IPS-NIHi11 (cell line): Measurements from ENCODE around the gene TMEM170A.
"Not testable (repeated sequence)": the region's sequence is repeated elsewhere in the genome, so short reads cannot be mapped to it uniquely, and the experiment has no call there.

Experiments used
- DNase-seq: peaks from one replicate; pipeline ENCODE4 v3.0.0; 2012; ENCODE audit warnings: mixed read lengths, low spot score

Gene TMEM170A

DNA sequence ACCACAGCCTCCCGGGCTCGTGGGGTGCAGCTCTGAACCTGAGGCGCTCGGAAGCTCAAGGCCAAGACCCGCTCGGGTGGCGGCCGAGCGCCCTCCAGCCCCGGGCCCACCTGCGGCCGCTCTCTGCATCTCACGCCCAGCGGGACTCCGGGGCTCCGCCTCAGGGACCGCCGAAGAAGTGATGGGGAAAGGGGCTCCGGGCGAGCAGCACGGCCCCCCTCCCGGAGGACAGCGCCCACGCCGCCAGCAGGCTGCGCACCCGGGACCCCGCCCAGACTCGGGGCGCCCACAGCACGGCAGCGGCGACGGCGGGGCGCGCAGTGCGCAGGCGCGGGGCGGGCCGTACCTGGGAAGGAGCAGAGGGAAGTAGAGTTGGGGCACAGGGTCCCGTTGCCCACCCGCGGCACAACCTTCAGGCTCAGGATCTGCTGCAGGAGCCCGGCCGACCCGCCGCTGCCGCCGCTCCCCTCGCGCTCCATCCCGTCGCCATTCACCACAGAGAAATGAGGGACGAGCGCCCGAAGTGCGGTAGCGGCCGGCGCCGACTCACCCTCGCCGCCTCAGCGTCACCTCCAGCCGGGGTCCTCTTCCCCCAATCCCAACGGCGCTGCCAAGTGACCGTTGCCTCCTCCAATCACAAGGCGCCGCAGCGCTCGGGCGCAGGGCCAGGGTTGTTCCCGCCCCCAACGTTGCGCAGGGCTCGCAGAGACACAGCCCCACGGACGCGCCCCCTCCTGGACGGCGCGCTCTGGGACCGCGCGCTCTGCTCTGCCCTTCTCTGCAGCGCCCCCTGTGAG lies at the start of gene TMEM170A:
Gene TMEM170A (minus strand): TSS at position 568 of the 797 bp plus-strand sequence. CDS start 89 bp downstream, at position 479.
- DNase-seq: peak; percentile 97

DNA sequence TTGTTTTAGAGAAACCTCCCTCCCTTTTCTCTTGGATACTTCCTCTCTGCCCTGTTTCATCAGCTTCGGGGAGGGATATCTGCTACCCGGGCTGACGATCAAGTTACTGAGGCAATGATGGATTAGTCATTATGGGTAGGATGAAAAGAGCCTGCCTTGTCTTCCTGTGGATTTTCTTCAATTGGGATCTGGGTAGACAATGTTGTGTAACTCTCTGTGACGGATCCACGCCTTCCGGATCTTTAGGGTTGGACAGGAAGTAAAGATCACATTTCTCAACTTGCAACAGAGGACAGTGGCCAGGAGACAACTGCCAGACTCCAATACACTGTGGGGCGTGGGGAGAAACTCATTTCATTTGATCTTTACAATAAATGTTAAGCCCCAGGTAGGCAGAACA lies 42.1 kb upstream of the TMEM170A start:
- no peak for DNase-seq

- DNase-seq: no peak
Measured at GRCh38 chr16:75506107-75506506, 41.6 kb upstream of the TMEM170A start.

DNA sequence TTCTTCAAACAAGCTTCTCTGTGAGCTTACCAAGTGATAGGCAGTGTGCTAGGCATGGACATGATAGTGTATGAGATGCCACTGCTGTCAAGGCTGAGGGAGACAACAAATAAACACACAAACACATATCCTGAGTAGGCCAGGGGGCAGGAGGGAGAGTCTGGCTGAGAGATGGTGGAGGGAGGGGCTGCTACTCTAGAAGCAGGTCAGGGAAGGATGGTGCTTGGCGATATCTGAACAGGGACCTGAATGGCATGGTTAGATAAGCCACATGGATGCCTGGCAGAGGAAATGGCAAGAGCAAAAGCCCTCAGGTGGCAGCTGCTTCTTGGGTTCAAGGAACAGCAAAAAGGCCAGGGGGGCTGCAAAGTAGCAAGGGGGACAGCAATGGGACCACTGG lies 39.3 kb upstream of the TMEM170A start:
- DNase-seq: no peak

DNA sequence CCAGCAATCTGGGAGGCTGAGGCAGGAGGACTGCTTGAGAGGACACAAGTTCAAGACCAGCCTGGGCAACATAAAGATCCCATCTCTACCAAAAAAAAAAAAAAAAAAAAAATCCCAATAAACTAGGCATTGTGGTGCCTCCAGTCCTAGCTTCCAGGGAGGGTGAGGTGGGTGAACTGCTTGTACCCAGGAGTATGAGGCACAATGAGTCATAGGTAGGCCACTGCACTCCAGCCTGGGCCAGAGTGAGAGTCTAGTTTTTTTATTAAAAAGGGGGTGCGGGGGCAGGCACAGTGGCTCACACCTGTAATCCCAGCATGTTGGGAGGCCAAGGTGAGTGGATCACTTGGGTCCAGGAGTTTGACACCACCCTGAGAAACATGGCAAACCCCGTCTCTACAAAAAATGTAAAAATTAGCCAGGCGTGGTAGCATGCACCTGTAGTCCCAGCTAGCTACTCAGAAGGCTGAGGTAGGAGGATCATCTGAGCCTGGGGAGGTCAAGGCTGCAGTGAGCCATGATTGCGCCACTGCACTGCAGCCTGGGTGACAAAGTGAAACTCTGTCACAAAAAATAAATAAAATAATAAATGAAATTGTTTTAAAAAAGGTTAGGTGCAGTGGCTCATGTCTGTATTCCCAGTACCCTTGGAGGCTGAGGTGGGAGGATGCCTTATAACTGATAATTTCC lies 38.6 kb upstream of the TMEM170A start:
- no peak for DNase-seq

DNA sequence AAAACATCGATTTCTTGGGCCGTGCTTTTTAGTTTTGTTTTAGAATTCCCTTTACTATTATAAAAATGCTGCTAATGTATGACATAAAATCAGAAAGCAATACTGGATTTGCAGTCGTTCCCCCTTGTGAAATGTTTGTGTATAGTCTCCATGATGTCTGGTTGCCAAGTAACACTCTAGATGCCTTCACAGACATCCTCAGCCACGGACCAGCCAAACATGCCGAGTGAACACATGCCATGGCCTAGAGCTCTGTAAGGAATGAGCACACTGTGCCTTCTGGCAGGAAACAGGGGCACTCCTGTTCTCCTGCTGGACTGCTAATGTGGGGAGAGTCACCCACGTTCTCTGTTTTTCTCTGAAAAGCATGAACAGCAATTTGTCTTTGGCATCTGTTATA lies 37.3 kb upstream of the TMEM170A start:
- DNase-seq: not testable (repeated sequence)

- no peak for DNase-seq
Measured at GRCh38 chr16:75501359-75501758, 36.9 kb upstream of the TMEM170A start.

DNA sequence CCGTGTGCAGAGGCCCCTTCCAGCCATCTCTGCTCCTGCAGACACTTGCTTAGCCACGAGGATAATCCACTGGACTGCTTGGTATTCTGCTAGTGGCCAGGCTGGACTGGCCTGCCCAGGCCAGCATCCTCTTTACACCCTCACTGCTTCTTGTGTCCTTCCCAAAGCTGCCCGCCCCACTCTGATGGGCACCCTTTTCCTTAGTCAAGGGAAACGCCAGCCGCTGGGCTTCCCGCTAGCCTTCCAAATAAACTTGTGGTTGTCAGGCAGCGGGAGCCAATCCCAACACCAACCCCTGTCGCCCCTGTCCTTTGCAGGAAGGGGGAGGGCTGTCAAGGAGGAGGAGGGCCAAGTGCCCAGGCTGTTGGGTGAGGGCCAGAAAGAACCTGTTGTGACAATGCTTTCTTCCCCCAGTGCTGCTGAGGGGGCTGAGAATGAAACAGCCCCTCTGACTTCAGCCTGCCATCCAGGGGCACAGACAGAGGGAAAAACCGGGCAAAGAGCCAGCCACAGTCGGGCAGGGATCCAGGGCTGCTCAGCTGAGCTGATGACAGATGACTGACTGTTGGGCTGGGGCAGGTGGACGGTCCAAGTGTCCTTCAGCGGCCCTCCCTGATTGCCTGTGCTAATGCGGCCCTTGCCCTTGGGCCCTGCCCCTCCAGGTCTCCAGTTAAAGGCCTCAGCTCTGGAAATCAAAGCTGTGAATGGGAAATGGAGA lies 34.3 kb upstream of the TMEM170A start:
- not testable (repeated sequence) for DNase-seq

- DNase-seq: no peak
Measured at GRCh38 chr16:75497558-75497957, 33.1 kb upstream of the TMEM170A start.

DNA sequence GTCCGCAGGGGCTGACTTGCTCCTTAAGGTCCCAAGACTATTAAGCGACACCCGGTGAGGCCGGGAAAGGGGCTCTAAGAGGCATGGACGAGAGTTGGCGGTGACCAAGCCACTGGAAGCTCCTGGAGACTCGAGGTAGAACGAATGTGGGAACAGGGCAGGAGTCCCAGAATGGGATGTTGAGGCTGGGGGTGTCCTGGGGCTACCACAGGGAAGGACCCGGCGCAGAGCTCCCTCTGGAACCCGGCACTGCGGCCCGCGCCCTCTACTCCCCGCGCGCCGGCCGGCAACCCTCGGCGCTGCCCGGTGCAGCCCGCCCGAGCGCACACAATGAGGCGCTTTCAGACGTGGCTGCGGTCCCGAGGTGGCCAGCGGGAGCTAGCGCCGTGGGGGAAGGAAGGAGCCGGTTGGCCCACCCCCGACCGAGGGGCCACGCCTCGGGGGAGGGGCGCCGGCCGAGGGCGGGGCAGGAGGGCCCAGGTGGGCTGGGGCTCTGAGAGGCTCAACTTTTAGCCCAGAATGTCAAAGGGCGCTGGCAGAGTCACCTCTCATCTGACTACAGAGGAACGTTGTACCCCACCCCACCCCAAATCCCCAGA lies 30.7 kb upstream of the TMEM170A start, which contains the start of gene CHST6:
Gene CHST6 (minus strand): TSS at position 366 of the 599 bp plus-strand sequence. CDS start 15,613 bp downstream, outside the sequence.
- peak; percentile 93 for DNase-seq

DNA sequence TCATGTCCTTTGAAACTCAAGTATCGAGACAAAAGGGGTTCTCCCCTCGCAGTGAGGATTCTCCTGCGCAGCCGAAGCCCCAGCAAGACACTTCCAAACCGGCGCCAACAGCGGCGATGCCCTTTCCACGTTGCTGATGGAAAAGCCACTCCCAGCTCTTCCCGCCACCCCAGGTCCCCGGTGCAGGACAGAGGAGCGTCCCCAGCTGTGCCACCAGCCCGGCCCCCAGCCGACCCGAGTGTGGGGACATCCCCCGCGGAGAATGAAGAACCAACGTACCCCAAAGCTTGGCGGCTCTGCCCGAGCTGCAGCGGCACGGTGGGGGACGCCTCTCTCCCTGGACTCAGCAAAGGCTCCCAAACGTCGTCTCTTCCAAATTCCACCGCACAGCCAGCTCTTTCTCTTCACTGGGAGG lies 30.2 kb upstream of the TMEM170A start:
- DNase-seq: no peak

- no peak for DNase-seq
Measured at GRCh38 chr16:75494184-75494583, 29.7 kb upstream of the TMEM170A start.

GRCh38 chr16:75491876-75492275 lies 27.4 kb upstream of the TMEM170A start:
- DNase-seq: no peak

DNA sequence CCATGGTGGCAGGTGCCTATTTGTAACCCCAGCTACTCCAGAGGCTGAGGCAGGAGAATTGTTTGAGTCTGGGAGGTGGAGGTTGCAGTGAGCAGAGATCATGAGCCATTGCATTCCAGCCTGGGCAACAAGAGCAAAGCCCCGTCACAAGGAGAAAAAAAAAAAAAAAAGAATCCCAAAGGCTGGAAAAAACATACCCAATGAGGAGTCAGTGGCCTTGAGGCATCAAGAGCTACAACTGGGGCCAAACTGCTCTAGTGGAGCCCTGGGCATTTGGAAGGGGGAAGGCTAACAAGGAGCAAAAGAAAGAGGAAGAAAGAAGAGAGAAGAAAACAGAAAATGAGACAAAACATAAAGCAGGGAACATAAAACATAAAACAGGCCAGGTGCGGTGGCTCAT lies 23.8 kb upstream of the TMEM170A start:
- no peak for DNase-seq

- DNase-seq: no peak
Measured at GRCh38 chr16:75486676-75487313, 22.3 kb upstream of the TMEM170A start.

GRCh38 chr16:75486014-75486675 lies 21.7 kb upstream of the TMEM170A start:
- no peak for DNase-seq

DNA sequence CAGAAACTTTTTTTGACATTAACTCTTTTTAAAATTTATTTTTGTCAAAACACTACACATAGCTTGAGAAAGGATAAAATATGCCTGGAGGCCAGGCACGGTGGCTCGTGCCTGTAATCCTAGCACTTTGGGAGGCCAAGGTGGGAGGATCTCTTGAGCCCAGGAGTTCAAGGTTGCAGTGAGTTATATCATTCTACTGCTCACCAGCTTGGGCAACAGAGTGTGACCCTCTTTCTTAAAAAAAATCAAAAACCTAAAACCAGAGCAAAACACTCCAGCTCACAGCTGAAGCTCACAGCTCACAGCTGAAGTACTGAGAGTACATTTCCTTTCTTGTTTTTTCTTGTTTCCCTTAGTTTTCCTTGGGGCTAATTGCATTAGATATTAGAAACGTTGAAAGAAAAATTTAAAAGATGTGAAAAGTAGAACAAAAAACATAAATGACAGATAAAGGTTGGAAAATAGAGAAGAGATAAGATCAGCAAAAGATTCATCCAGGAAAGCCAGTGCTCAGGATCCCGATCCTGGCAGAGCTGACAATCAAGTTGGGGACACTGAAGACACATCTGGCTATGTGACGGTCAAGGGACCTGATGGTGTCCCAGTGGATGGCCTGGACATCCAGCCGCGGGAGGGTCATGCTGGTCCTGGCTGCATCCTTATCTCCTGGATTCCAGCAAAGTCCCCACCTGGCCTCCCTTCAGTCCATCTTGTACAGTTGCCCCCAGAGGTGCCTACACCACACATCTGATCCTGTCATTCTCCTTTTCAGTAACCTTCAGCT lies 20.9 kb upstream of the TMEM170A start:
- no peak for DNase-seq

GRCh38 chr16:75483222-75483621 lies 18.7 kb upstream of the TMEM170A start:
- peak; percentile 36 for DNase-seq

GRCh38 chr16:75482434-75483205 lies 18.1 kb upstream of the TMEM170A start:
- DNase-seq: no peak

DNA sequence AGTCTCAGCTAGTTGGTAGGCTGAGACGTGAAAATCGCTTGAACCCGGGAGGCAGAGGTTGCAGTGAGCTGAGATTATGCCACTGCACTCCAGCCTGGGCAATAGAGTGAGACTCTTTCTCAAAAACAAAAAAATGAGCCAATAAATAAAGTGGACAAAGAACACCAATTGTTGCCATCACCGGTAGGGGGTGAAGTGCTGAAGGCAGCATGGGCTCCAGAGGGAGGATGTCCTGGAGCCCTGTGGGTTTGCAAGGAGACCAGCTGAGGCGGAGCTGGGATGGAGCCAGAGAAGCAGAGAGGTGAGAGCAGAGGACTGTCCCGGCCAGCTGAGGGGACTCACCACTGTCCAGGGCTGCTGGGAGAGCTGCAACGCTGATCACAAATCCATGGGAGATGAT lies 17.0 kb upstream of the TMEM170A start:
- no peak for DNase-seq
